Measurements from ENCODE around the gene CPEB1. TPM values are rescaled to one million over a fixed set of nuclear protein-coding genes. Genes with fewer than 3 reads are reported as not detected.

Gene CPEB1
- total and polyA plus RNA-seq, 2 experiments from 2014 or later = 4.1 to 9.4 TPM

DNA sequence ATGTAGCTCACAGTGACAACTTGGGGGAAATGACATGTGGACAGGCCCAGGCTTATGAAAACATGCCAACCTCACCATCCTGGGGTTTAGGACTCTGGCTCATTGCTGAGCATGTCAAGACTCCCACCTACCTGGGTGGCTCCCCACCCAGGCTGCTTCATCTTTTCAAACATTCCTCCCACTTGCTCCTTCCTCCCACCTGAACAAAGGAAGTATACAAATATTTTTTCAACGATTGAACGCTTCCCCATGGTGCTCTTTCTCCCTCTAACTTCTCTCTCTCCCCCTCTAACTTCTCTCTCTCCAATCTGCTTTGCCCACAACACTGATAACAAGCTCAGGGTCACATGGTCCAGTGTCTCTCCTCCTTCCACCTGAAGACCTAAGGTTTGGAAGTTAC is 27.7 kb upstream of the CPEB1 start:
- H3K9me3 Mint-ChIP-seq = no peaks in the 10 kb centered on the region
- DNase-seq (ENCODE audit: low spot score) = no peak
- H3K4me1 Mint-ChIP-seq = no peaks in the 10 kb centered on the region; the same call in 2 of the 3 replicates
- TF ChIP-seq STAT1 (IDR thresholded peaks at IDR 0.05; ENCODE audit: unreplicated experiment) (no peak), EZH2 (IDR thresholded peaks at IDR 0.05; ENCODE audit: low read depth, unreplicated experiment) (no peak), NANOG (IDR thresholded peaks at IDR 0.05; ENCODE audit: borderline replicate concordance) (no peak)
- H3K27me3 Mint-ChIP-seq (ENCODE audit: insufficient read depth, low read depth, poor library complexity) = peaks cover 3% of the 10 kb centered on the region
- H3K4me1 ChIP-seq (ENCODE audit: insufficient read depth) = no peaks in the 10 kb centered on the region
- H3K27ac ChIP-seq (ENCODE audit: low read depth) = no peak overlapping the region
- no peaks in the 10 kb centered on the region for H3K9me2 ChIP-seq (ENCODE audit: insufficient read depth)
- H2AFZ ChIP-seq = no peak overlapping the region
- H3K4me2 ChIP-seq = no peak overlapping the region
- H3K79me2 ChIP-seq (replicated peaks; ENCODE audit: insufficient read depth) = no peaks in the 10 kb centered on the region
- H3K4me3 ChIP-seq = no peak overlapping the region
- no peaks in the 10 kb centered on the region for H3K36me3 Mint-ChIP-seq (ENCODE audit: low read depth)
- no peak overlapping the region for H3K4me3 Mint-ChIP-seq
- H3K27me3 ChIP-seq (ENCODE audit: insufficient read depth) = no peaks in the 10 kb centered on the region
- no peak overlapping the region for H3K27ac Mint-ChIP-seq
- ATAC-seq = no peak
- H3F3A ChIP-seq (replicated peaks; ENCODE audit: low read depth) = no peaks in the 10 kb centered on the region
- no peaks in the 10 kb centered on the region; the same call in 1 of the 2 replicates for H4K20me1 ChIP-seq (replicated peaks; ENCODE audit: insufficient read depth)
- no peaks in the 10 kb centered on the region for H3K36me3 ChIP-seq (ENCODE audit: insufficient read depth)

DNA sequence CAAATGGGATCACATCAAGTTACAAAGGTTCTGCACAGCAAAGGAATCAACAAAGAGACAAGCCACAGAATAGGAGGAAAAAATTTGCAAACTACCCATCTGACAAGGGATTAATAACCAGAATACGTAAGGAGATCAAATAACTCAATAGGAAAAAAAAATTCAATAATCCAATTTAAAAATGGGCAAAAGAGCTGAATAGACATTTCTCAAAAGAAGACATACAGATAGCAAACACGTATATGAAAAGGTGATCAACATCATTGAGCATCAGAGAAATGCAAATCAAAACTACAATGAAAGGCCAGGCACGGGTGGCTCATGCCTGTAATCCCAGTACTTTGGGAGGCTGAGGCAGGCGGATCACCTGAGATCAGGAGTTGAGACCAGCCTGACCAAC is 23.5 kb upstream of the CPEB1 start:
- no peak for DNase-seq (ENCODE audit: low spot score)
- Histone ChIP-seq H3K79me2 (replicated peaks; ENCODE audit: insufficient read depth) (no peaks in the 10 kb centered on the region), H3K4me3 (no peak overlapping the region), H3K9me2 (ENCODE audit: insufficient read depth) (no peaks in the 10 kb centered on the region), H3K4me2 (no peak overlapping the region), H2AFZ (no peak overlapping the region), H3K27ac (ENCODE audit: low read depth) (no peak overlapping the region), H3K27me3 (ENCODE audit: insufficient read depth) (no peaks in the 10 kb centered on the region), H4K20me1 (replicated peaks; ENCODE audit: insufficient read depth) (no peaks in the 10 kb centered on the region; the same call in 1 of the 2 replicates), H3F3A (replicated peaks; ENCODE audit: low read depth) (no peaks in the 10 kb centered on the region), H3K4me1 (ENCODE audit: insufficient read depth) (no peaks in the 10 kb centered on the region), H3K36me3 (ENCODE audit: insufficient read depth) (no peaks in the 10 kb centered on the region)
- Mint-ChIP-seq H3K27ac (no peak overlapping the region), H3K4me3 (no peak overlapping the region), H3K27me3 (ENCODE audit: insufficient read depth, low read depth, poor library complexity) (peaks cover 4% of the 10 kb centered on the region), H3K9me3 (no peaks in the 10 kb centered on the region), H3K4me1 (no peaks in the 10 kb centered on the region; the same call in 2 of the 3 replicates), H3K36me3 (ENCODE audit: low read depth) (no peaks in the 10 kb centered on the region)
- TF ChIP-seq ZNF114 (CRISPR knock-in tag; IDR thresholded peaks at IDR 0.05) = no peak
- TF ChIP-seq, protein P1, sequence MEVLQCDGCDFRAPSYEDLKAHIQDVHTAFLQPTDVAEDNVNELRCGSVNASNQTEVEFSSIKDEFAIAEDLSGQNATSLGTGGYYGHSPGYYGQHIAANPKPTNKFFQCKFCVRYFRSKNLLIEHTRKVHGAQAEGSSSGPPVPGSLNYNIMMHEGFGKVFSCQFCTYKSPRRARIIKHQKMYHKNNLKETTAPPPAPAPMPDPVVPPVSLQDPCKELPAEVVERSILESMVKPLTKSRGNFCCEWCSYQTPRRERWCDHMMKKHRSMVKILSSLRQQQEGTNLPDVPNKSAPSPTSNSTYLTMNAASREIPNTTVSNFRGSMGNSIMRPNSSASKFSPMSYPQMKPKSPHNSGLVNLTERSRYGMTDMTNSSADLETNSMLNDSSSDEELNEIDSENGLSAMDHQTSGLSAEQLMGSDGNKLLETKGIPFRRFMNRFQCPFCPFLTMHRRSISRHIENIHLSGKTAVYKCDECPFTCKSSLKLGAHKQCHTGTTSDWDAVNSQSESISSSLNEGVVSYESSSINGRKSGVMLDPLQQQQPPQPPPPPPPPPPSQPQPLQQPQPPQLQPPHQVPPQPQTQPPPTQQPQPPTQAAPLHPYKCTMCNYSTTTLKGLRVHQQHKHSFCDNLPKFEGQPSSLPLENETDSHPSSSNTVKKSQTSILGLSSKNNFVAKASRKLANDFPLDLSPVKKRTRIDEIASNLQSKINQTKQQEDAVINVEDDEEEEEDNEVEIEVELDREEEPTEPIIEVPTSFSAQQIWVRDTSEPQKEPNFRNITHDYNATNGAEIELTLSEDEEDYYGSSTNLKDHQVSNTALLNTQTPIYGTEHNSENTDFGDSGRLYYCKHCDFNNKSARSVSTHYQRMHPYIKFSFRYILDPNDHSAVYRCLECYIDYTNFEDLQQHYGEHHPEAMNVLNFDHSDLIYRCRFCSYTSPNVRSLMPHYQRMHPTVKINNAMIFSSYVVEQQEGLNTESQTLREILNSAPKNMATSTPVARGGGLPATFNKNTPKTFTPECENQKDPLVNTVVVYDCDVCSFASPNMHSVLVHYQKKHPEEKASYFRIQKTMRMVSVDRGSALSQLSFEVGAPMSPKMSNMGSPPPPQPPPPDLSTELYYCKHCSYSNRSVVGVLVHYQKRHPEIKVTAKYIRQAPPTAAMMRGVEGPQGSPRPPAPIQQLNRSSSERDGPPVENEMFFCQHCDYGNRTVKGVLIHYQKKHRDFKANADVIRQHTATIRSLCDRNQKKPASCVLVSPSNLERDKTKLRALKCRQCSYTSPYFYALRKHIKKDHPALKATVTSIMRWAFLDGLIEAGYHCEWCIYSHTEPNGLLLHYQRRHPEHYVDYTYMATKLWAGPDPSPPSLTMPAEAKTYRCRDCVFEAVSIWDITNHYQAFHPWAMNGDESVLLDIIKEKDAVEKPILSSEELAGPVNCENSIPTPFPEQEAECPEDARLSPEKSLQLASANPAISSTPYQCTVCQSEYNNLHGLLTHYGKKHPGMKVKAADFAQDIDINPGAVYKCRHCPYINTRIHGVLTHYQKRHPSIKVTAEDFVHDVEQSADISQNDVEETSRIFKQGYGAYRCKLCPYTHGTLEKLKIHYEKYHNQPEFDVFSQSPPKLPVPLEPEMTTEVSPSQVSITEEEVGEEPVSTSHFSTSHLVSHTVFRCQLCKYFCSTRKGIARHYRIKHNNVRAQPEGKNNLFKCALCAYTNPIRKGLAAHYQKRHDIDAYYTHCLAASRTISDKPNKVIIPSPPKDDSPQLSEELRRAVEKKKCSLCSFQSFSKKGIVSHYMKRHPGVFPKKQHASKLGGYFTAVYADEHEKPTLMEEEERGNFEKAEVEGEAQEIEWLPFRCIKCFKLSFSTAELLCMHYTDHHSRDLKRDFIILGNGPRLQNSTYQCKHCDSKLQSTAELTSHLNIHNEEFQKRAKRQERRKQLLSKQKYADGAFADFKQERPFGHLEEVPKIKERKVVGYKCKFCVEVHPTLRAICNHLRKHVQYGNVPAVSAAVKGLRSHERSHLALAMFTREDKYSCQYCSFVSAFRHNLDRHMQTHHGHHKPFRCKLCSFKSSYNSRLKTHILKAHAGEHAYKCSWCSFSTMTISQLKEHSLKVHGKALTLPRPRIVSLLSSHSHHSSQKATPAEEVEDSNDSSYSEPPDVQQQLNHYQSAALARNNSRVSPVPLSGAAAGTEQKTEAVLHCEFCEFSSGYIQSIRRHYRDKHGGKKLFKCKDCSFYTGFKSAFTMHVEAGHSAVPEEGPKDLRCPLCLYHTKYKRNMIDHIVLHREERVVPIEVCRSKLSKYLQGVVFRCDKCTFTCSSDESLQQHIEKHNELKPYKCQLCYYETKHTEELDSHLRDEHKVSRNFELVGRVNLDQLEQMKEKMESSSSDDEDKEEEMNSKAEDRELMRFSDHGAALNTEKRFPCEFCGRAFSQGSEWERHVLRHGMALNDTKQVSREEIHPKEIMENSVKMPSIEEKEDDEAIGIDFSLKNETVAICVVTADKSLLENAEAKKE (CRISPR knock-in tag; IDR thresholded peaks at IDR 0.05) = no peak
- ATAC-seq = no peak
